AML-193 (cell line): Measurements from ENCODE around the gene PODNL1.

Experiments used
- DNase-seq, 2 experiments: peaks; one replicate each; lab custom pipeline; 2025; lab: John Stamatoyannopoulos, UW

Gene PODNL1

DNA sequence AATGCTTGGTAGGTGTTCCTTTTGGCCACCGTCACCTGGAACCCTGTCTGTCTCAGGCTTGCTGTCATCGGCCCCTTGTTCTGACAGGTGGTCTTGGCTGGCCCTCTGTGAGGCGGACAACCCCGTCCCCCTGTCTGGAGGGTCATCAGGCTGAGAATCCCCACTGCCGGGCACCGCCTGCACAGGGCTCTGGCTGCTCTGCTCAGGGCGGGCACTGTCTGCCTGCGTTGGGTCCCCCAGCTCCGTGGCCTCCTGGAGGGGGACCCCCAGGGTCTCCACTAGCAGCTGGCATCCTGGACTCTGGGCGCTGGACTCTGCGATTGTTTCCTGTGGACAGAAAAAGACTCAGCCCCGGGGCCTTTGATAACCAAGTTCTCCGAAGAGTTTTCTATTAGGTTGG lies 48.1 kb downstream of the PODNL1 start:
- no peak for DNase-seq

DNA sequence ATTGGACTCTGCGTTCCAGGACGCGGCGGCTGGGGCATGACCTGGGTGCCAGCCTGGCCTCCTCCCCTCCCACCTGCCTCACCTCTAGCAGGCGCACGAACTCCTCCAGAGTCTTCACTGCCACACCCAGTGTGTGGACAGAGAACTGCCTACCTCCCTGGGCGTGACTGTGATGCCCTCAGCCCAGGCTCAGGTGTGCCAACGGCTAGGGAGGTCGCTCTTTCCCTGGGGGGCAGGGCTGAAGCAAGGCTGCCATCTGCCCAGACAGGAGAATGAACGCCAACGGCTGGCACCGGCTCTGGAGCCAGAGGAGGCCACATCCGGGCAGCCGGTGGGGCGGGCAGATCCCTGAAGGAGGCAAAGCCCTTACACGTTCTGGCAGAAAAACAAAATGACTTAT lies 49.9 kb downstream of the PODNL1 start:
- DNase-seq: no peak

- no peak for DNase-seq
These were observed 50.7 kb downstream of the PODNL1 start for GRCh38 chr19:13887517-13887916.

GRCh38 chr19:13887018-13887436 lies 51.2 kb downstream of the PODNL1 start:
- no peak for DNase-seq

DNA sequence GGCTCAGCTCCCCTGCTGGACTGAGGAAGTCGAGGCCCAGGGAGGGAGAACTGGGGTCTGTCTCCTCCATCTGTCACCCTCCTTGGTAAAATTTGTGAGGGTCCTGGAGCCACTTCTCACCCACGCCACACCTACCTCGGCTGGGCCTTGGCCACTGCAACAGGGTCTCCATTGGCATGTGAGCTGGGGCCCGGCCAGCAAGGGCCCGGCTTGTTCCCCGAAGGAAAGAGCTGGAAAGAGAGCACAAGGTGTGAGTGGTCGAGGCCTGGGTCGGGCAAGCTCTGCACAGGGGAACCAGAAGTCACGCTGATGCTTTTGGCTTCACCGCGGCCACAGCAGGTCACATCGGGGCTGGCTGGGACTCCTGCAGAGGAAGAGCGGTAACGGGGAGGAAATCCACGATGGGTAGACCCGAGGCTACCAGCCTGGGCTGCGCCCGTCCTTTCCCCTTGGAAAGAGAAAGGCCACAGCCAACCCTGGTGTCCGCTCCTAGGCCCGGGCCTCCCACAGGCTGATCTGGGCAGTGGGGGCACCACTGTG lies 52.3 kb downstream of the PODNL1 start:
- DNase-seq: no peak

DNA sequence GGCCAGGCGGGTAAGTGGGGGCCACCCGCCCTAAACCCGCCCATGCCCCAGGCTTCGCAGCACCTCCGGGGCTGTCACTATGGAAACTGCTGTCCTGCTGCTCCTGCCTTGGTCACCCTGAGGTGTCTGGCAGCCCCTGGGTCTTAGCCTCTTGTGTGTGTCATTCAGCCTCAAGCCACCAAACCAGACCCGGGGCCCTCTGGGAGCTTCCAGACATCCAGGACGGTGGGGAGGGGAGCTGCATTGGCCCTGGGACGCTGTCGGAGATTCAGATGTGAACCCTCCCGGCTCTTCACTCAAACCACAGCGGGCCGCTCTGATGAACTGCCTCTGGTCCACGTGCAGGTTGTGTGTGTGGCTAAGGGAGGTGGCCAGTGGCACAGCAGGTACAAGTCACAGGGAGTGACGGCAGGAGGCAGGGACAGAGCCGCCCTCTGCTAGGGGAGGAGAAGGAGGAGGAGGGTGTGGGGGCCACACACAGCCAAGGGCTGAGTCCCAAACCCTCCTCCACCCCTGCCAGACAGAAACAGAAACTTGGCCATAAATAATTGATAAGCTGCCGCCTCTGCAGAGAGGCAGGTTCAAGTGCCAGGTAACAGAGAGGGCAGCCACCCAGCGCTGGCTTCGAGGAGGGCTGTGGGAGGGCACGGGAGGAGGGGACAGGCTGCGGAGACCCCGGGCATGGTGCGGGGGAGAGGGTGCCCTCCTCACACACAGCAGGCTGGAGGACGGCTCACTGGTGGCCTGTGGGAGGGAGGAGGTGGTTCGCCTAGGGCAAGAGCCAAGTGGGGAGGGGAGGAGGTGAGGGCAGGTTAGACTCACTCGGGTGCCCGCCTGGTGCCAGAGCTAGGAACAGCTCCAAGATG lies 53.3 kb downstream of the PODNL1 start:
- DNase-seq: no peak

DNA sequence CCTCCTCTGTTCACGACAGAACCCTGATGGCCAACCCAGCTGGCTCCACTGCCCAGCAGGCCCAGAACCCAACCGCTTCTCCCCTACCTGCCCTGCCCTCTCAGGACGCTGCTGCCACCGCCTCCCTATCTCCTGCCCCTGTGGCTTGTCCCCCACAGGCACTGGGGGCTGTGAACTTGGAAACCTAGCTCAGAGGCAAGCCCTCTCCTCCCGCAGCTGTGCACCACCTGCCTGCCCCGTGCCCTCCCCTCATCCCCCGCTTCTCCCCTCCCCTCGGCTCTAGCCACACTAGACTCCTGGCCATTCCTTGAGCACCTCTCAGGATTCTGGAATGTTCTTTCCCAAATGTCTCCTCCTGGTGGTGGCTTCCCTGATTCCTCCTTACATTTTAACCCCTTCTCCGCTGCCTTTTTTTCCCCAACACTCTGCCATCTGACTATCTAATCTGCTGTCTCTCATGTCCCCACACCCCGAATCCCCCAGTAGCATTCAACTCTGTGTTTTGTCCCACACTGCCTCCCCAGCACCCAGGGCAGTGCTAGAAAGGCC lies 54.6 kb downstream of the PODNL1 start:
- DNase-seq: no peak

GRCh38 chr19:13882836-13883235 lies 55.4 kb downstream of the PODNL1 start:
- no peak for DNase-seq

- no peak for DNase-seq
These were observed 55.8 kb downstream of the PODNL1 start for GRCh38 chr19:13882419-13882795.

- peak in 1 of 2 experiments; percentile 26 for DNase-seq
These were observed 56.4 kb downstream of the PODNL1 start for GRCh38 chr19:13881692-13882418.

DNA sequence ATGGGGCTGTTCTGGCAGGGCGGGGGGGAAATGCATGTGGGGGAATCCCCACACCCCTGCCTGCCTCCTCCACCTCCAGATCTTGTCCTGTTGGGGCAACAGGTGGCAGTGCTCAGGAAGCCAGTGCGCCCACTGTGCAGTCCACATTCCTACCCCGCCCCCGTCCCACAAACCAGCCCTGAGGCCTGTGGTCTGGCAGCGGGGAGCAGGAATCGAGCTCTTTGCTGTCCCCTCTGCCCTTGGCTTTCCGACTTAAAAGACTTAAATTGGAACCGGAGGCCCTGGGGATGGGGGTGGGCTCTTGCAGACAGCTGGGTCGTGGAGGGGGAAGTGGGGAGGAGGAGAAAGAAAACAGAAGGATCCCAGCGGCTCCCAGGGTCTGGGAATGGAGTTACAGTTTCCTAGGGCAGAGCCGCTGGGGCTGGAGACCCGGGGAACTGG lies 56.9 kb downstream of the PODNL1 start:
- DNase-seq: no peak
